Activated CD8-positive, alpha-beta memory T cell treated with anti-CD3 and anti-CD28 coated beads, Interleukin-2, amount 50 U/mL, for 4 hours (primary cell): Measurements from ENCODE around the gene RPS6KC1.
"Not testable (repeated sequence)": the region's sequence is repeated elsewhere in the genome, so short reads cannot be mapped to it uniquely, and the experiment has no call there.

ENCODE experiments used
- DNase-seq: peaks from one replicate; pipeline ENCODE4 v3.0.0-alpha.2; 2020

The RPS6KC1 gene

GRCh38 chr1:213054733-213055591 lies 3.9 kb downstream of the RPS6KC1 start:
- no peak for DNase-seq

- no peak for DNase-seq
These were observed 4.7 kb downstream of the RPS6KC1 start for GRCh38 chr1:213055767-213056166.

- no peak for DNase-seq
These were observed 6.4 kb downstream of the RPS6KC1 start for GRCh38 chr1:213057264-213058059.

- no peak for DNase-seq
These were observed 9.8 kb downstream of the RPS6KC1 start for GRCh38 chr1:213060836-213061235.

GRCh38 chr1:213061263-213061662 lies 10.2 kb downstream of the RPS6KC1 start:
- DNase-seq: no peak

- no peak for DNase-seq
These were observed 14.8 kb downstream of the RPS6KC1 start for GRCh38 chr1:213065800-213066199.

- DNase-seq: no peak
These were observed 15.3 kb downstream of the RPS6KC1 start for GRCh38 chr1:213066363-213066762.

GRCh38 chr1:213067352-213067751 lies 16.3 kb downstream of the RPS6KC1 start:
- DNase-seq: no peak

- no peak for DNase-seq
These were observed 19.4 kb downstream of the RPS6KC1 start for GRCh38 chr1:213070406-213070805.

GRCh38 chr1:213075725-213076124 lies 24.7 kb downstream of the RPS6KC1 start:
- no peak for DNase-seq

- no peak for DNase-seq
These were observed 31.5 kb downstream of the RPS6KC1 start for GRCh38 chr1:213082420-213083111.

- no peak for DNase-seq
These were observed 32.0 kb downstream of the RPS6KC1 start for GRCh38 chr1:213083112-213083445.

GRCh38 chr1:213087911-213088310 lies 36.9 kb downstream of the RPS6KC1 start:
- DNase-seq: no peak

- no peak for DNase-seq
These were observed 39.1 kb downstream of the RPS6KC1 start for GRCh38 chr1:213089924-213090677.

GRCh38 chr1:213094446-213094845 lies 43.4 kb downstream of the RPS6KC1 start:
- DNase-seq: no peak

- no peak for DNase-seq
These were observed 44.4 kb downstream of the RPS6KC1 start for GRCh38 chr1:213095467-213095866.

- DNase-seq: no peak
These were observed 48.8 kb downstream of the RPS6KC1 start for GRCh38 chr1:213099682-213100399.

GRCh38 chr1:213100565-213100964 lies 49.5 kb downstream of the RPS6KC1 start:
- not testable (repeated sequence) for DNase-seq

GRCh38 chr1:213103377-213104306 lies 52.6 kb downstream of the RPS6KC1 start:
- no peak for DNase-seq

GRCh38 chr1:213104604-213105003 lies 53.6 kb downstream of the RPS6KC1 start:
- no peak for DNase-seq

GRCh38 chr1:213106298-213106697 lies 55.3 kb downstream of the RPS6KC1 start:
- DNase-seq: no peak
